Measurements from ENCODE around the gene GMDS.

Gene GMDS

GRCh38 chr6:2102316-2102883, 143.0 kb downstream of the GMDS start:
- Histone ChIP-seq H3K27me3 (replicated peaks; ENCODE audit: control insufficient read depth, insufficient read depth, low read length) (no peaks in the 10 kb centered on the region), H3K4me3 (replicated peaks; ENCODE audit: low read depth, low read length) (no peak overlapping the region), H3K36me3 (ENCODE audit: control insufficient read depth, insufficient read depth, low read length) (no peaks in the 10 kb centered on the region)
- TF ChIP-seq CTCF (IDR thresholded peaks at IDR 0.05; ENCODE audit: insufficient read depth, low read length, poor library complexity, severe bottlenecking): no peak
- DNase-seq (ENCODE audit: extremely low read depth, insufficient read length): no peak

- DNase-seq (ENCODE audit: extremely low read depth, insufficient read length): no peak
- no peak overlapping the region for H3K4me3 ChIP-seq (replicated peaks; ENCODE audit: low read depth, low read length)
- no peaks in the 10 kb centered on the region for H3K27me3 ChIP-seq (replicated peaks; ENCODE audit: control insufficient read depth, insufficient read depth, low read length)
- no peaks in the 10 kb centered on the region for H3K36me3 ChIP-seq (ENCODE audit: control insufficient read depth, insufficient read depth, low read length)
- no peak for TF ChIP-seq CTCF (IDR thresholded peaks at IDR 0.05; ENCODE audit: insufficient read depth, low read length, poor library complexity, severe bottlenecking)
These were observed 144.2 kb downstream of the GMDS start for GRCh38 chr6:2101213-2101612.

GRCh38 chr6:2099870-2100269, 145.5 kb downstream of the GMDS start:
- H3K36me3 ChIP-seq (ENCODE audit: control insufficient read depth, insufficient read depth, low read length): no peaks in the 10 kb centered on the region
- H3K27me3 ChIP-seq (replicated peaks; ENCODE audit: control insufficient read depth, insufficient read depth, low read length): no peaks in the 10 kb centered on the region
- no peak overlapping the region for H3K4me3 ChIP-seq (replicated peaks; ENCODE audit: low read depth, low read length)
- TF ChIP-seq CTCF (IDR thresholded peaks at IDR 0.05; ENCODE audit: insufficient read depth, low read length, poor library complexity, severe bottlenecking): no peak
- DNase-seq (ENCODE audit: extremely low read depth, insufficient read length): no peak

- DNase-seq (ENCODE audit: extremely low read depth, insufficient read length): no peak
- Histone ChIP-seq H3K27me3 (replicated peaks; ENCODE audit: control insufficient read depth, insufficient read depth, low read length) (no peaks in the 10 kb centered on the region), H3K36me3 (ENCODE audit: control insufficient read depth, insufficient read depth, low read length) (no peaks in the 10 kb centered on the region), H3K4me3 (replicated peaks; ENCODE audit: low read depth, low read length) (no peak overlapping the region)
- TF ChIP-seq CTCF (IDR thresholded peaks at IDR 0.05; ENCODE audit: insufficient read depth, low read length, poor library complexity, severe bottlenecking): no peak
These were observed 147.9 kb downstream of the GMDS start for GRCh38 chr6:2097464-2097863.

GRCh38 chr6:2094642-2095041, 150.8 kb downstream of the GMDS start:
- DNase-seq (ENCODE audit: extremely low read depth, insufficient read length): no peak
- H3K27me3 ChIP-seq (replicated peaks; ENCODE audit: control insufficient read depth, insufficient read depth, low read length): no peaks in the 10 kb centered on the region
- H3K4me3 ChIP-seq (replicated peaks; ENCODE audit: low read depth, low read length): no peak overlapping the region
- TF ChIP-seq CTCF (IDR thresholded peaks at IDR 0.05; ENCODE audit: insufficient read depth, low read length, poor library complexity, severe bottlenecking): no peak
- H3K36me3 ChIP-seq (ENCODE audit: control insufficient read depth, insufficient read depth, low read length): no peaks in the 10 kb centered on the region
